ENCODE results near the gene PDK1.

The PDK1 gene

GRCh38 chr2:172596776-172597175, 40.9 kb downstream of the PDK1 start:
- no peak for DNase-seq (ENCODE audit: low read depth in 2 of 3, low spot score in 2 of 3)

GRCh38 chr2:172597176-172597842, 41.4 kb downstream of the PDK1 start:
- DNase-seq (ENCODE audit: low read depth in 2 of 3, low spot score in 2 of 3), result no peak

- no peak for DNase-seq (ENCODE audit: low read depth in 2 of 3, low spot score in 2 of 3)
Measured at GRCh38 chr2:172599947-172600346, 44.1 kb downstream of the PDK1 start.

GRCh38 chr2:172600557-172601008, 44.7 kb downstream of the PDK1 start:
- no peak for DNase-seq (ENCODE audit: low read depth in 2 of 3, low spot score in 2 of 3)

- no peak for DNase-seq (ENCODE audit: low read depth in 2 of 3, low spot score in 2 of 3)
Measured at GRCh38 chr2:172606285-172606684, 50.4 kb downstream of the PDK1 start.

- DNase-seq (ENCODE audit: low read depth in 2 of 3, low spot score in 2 of 3), result no peak
Measured at GRCh38 chr2:172607379-172607928, 51.6 kb downstream of the PDK1 start.

GRCh38 chr2:172609488-172609887, 53.6 kb downstream of the PDK1 start:
- DNase-seq (ENCODE audit: low read depth in 2 of 3, low spot score in 2 of 3), result no peak

- DNase-seq (ENCODE audit: low read depth in 2 of 3, low spot score in 2 of 3), result no peak
Measured at GRCh38 chr2:172612051-172612450, 56.2 kb downstream of the PDK1 start.

GRCh38 chr2:172613040-172613439, 57.1 kb downstream of the PDK1 start:
- no peak for DNase-seq (ENCODE audit: low read depth in 2 of 3, low spot score in 2 of 3)

GRCh38 chr2:172613615-172614231, 57.8 kb downstream of the PDK1 start:
- no peak for DNase-seq (ENCODE audit: low read depth in 2 of 3, low spot score in 2 of 3)

GRCh38 chr2:172614932-172615331, 59.0 kb downstream of the PDK1 start:
- no peak for DNase-seq (ENCODE audit: low read depth in 2 of 3, low spot score in 2 of 3)

- DNase-seq (ENCODE audit: low read depth in 2 of 3, low spot score in 2 of 3), result no peak
Measured at GRCh38 chr2:172615727-172616261, 59.9 kb downstream of the PDK1 start.

- DNase-seq (ENCODE audit: low read depth in 2 of 3, low spot score in 2 of 3), result no peak
Measured at GRCh38 chr2:172617115-172617514, 61.2 kb downstream of the PDK1 start.

GRCh38 chr2:172623249-172623965, 67.5 kb downstream of the PDK1 start:
- no peak for DNase-seq (ENCODE audit: low read depth in 2 of 3, low spot score in 2 of 3)

GRCh38 chr2:172624996-172625395, 69.1 kb downstream of the PDK1 start:
- no peak for DNase-seq (ENCODE audit: low read depth in 2 of 3, low spot score in 2 of 3)

- DNase-seq (ENCODE audit: low read depth in 2 of 3, low spot score in 2 of 3), result no peak
Measured at GRCh38 chr2:172627181-172627580, 71.3 kb downstream of the PDK1 start.

- no peak for DNase-seq (ENCODE audit: low read depth in 2 of 3, low spot score in 2 of 3)
Measured at GRCh38 chr2:172628085-172628484, 72.2 kb downstream of the PDK1 start.

- no peak for DNase-seq (ENCODE audit: low read depth in 2 of 3, low spot score in 2 of 3)
Measured at GRCh38 chr2:172629586-172629985, 73.7 kb downstream of the PDK1 start.

- DNase-seq (ENCODE audit: low read depth in 2 of 3, low spot score in 2 of 3), result no peak
Measured at GRCh38 chr2:172630181-172630580, 74.3 kb downstream of the PDK1 start.

- no peak for DNase-seq (ENCODE audit: low read depth in 2 of 3, low spot score in 2 of 3)
Measured at GRCh38 chr2:172634477-172634876, 78.6 kb downstream of the PDK1 start.

GRCh38 chr2:172635548-172635947, 79.7 kb downstream of the PDK1 start:
- DNase-seq (ENCODE audit: low read depth in 2 of 3, low spot score in 2 of 3), result no peak

GRCh38 chr2:172639256-172639655, 83.4 kb downstream of the PDK1 start:
- DNase-seq (ENCODE audit: low read depth in 2 of 3, low spot score in 2 of 3), result no peak
